Endothelial cell (in vitro differentiated cells): ENCODE results near the gene IFT122. TPM values are rescaled to one million over a fixed set of nuclear protein-coding genes. Genes with fewer than 3 reads are reported as not detected.
"Not testable (repeated sequence)": the region's sequence is repeated elsewhere in the genome, so short reads cannot be mapped to it uniquely, and the experiment has no call there.

ENCODE experiments used
- DNase-seq: peaks from one replicate; pipeline ENCODE4 v3.0.0; 2021; ENCODE audit warnings: low spot score
- H3K27ac Mint-ChIP-seq: one replicate; pipeline ENCODE4 v1.8.0; 2021; ENCODE audit warnings: mixed read lengths, inconsistent platforms; ENCODE audit not compliant: unreplicated experiment
- H3K27me3 Mint-ChIP-seq: one replicate; pipeline ENCODE4 v1.8.0; 2021; ENCODE audit warnings: mild to moderate bottlenecking, moderate library complexity, mixed read lengths, inconsistent platforms; ENCODE audit not compliant: unreplicated experiment
- H3K36me3 Mint-ChIP-seq: one replicate; pipeline ENCODE4 v1.8.0; 2021; ENCODE audit warnings: mild to moderate bottlenecking, low read depth, mixed read lengths, inconsistent platforms; ENCODE audit not compliant: unreplicated experiment
- H3K4me1 Mint-ChIP-seq: one replicate; pipeline ENCODE4 v1.8.0; 2021; ENCODE audit warnings: mild to moderate bottlenecking, mixed read lengths, inconsistent platforms; ENCODE audit not compliant: unreplicated experiment
- H3K4me3 Mint-ChIP-seq: one replicate; pipeline ENCODE4 v1.8.0; 2021; ENCODE audit warnings: mild to moderate bottlenecking, mixed read lengths, inconsistent platforms; ENCODE audit not compliant: unreplicated experiment
- H3K9me3 Mint-ChIP-seq: one replicate; pipeline ENCODE4 v1.8.0; 2021; ENCODE audit warnings: mixed read lengths, inconsistent platforms; ENCODE audit not compliant: unreplicated experiment
- CTCF ChIP-seq: fragments of 200-600 bp; sonication (generic); IDR thresholded peaks from one replicate; pipeline ENCODE4 v1.5.0; 2021; ENCODE audit warnings: antibody characterized with exemption; ENCODE audit not compliant: unreplicated experiment
- total RNA-seq: library from RNA; stranded (reverse); fragmentation: NEBNext Ultra II Directional; extraction: Animal tissue kit (Norgen Biotek cat#: 25700); gene quantifications from one replicate; pipeline ENCODE4 v1.2.1, GENCODE V29; 2021; ENCODE audit not compliant: unreplicated experiment

The IFT122 gene
- total RNA-seq, 1 donor from 2014 or later: 25.1 TPM

GRCh38 chr3:129412542-129413198 is 27.4 kb upstream of the IFT122 start:
- H3K4me1 Mint-ChIP-seq: peaks cover 10% of the 10 kb centered on the region
- no peak overlapping the region for H3K4me3 Mint-ChIP-seq
- TF ChIP-seq CTCF: no peak
- H3K27me3 Mint-ChIP-seq: peaks cover 5% of the 10 kb centered on the region
- H3K9me3 Mint-ChIP-seq: no peaks in the 10 kb centered on the region
- H3K36me3 Mint-ChIP-seq: no peaks in the 10 kb centered on the region
- DNase-seq: no peak
- no peak overlapping the region for H3K27ac Mint-ChIP-seq

GRCh38 chr3:129413238-129413637 is 26.8 kb upstream of the IFT122 start:
- not testable (repeated sequence) for H3K9me3 Mint-ChIP-seq, H3K27me3 Mint-ChIP-seq, H3K4me3 Mint-ChIP-seq, DNase-seq, H3K27ac Mint-ChIP-seq, H3K36me3 Mint-ChIP-seq
- H3K4me1 Mint-ChIP-seq: peaks cover 10% of the 10 kb centered on the region

GRCh38 chr3:129413687-129414506 is 26.1 kb upstream of the IFT122 start:
- TF ChIP-seq CTCF: no peak
- Mint-ChIP-seq H3K36me3 (no peaks in the 10 kb centered on the region), H3K9me3 (no peaks in the 10 kb centered on the region), H3K27ac (no peak overlapping the region), H3K4me1 (peaks cover 10% of the 10 kb centered on the region), H3K27me3 (peaks cover 7% of the 10 kb centered on the region), H3K4me3 (no peak overlapping the region)
- no peak for DNase-seq

- no peak for TF ChIP-seq CTCF
- Mint-ChIP-seq H3K9me3 (no peaks in the 10 kb centered on the region), H3K4me3 (no peak overlapping the region), H3K4me1 (peaks cover 10% of the 10 kb centered on the region), H3K36me3 (no peaks in the 10 kb centered on the region), H3K27ac (no peak overlapping the region), H3K27me3 (peaks cover 7% of the 10 kb centered on the region)
- DNase-seq: no peak
Measured at GRCh38 chr3:129415378-129415777, 24.6 kb upstream of the IFT122 start.

GRCh38 chr3:129415830-129416229 is 24.2 kb upstream of the IFT122 start:
- Mint-ChIP-seq H3K9me3 (no peaks in the 10 kb centered on the region), H3K4me3 (no peak overlapping the region), H3K36me3 (no peaks in the 10 kb centered on the region), H3K27ac (no peak overlapping the region), H3K4me1 (peaks cover 10% of the 10 kb centered on the region), H3K27me3 (peaks cover 7% of the 10 kb centered on the region)
- TF ChIP-seq CTCF: no peak
- no peak for DNase-seq
